Ishikawa (cell line): ENCODE results near the gene HOMER2.

ENCODE experiments used
- CEBPB ChIP-seq: IDR thresholded peaks from 2 replicates; pipeline ENCODE4 v1.6.1; 2012
- CREB1 ChIP-seq: IDR thresholded peaks from 2 replicates; pipeline ENCODE4 v1.6.1; 2012; ENCODE audit warnings: low read depth
- RAD21 ChIP-seq: IDR thresholded peaks from 2 replicates; pipeline ENCODE4 v1.6.1; 2012; ENCODE audit warnings: low read depth
- REST ChIP-seq: IDR thresholded peaks from 2 replicates; pipeline ENCODE4 v1.6.1; 2012; ENCODE audit warnings: low read depth, mild to moderate bottlenecking

DNA sequence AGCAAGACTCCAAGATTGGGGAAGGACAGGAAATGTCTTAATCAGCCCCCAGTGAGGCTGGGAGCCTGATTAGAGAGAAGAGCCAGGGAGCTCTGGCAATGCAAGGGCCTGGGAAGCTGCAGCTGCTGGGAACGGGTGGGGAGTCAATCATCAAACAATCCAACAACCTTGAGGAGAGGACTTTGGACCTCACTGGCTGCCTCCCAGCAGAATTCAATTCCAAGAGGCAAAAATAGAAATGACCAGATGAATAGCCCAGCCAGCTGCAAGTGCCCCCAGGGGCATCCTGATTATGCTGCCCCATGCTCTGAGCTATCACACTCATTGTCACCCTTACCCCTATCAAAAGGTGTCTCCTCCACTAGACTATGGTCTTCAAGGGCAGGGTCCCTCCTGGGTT is 6.1 kb upstream of the HOMER2 start:
- TF ChIP-seq CEBPB: no peak
- no peak for TF ChIP-seq CREB1
- no peak for TF ChIP-seq RAD21
- no peak for TF ChIP-seq REST
